GM12892 (cell line): ENCODE results near the gene GREB1L.

Experiments used
- POLR2AphosphoS5 ChIP-seq: IDR thresholded peaks from 2 replicates; pipeline ENCODE4 v1.6.1; 2011; ENCODE audit warnings: low read depth, low read length, control low read depth
- TAF1 ChIP-seq: IDR thresholded peaks from 2 replicates; pipeline ENCODE4 v1.6.1; 2011; ENCODE audit warnings: low read depth, mild to moderate bottlenecking, control low read depth, low read length, borderline replicate concordance

DNA sequence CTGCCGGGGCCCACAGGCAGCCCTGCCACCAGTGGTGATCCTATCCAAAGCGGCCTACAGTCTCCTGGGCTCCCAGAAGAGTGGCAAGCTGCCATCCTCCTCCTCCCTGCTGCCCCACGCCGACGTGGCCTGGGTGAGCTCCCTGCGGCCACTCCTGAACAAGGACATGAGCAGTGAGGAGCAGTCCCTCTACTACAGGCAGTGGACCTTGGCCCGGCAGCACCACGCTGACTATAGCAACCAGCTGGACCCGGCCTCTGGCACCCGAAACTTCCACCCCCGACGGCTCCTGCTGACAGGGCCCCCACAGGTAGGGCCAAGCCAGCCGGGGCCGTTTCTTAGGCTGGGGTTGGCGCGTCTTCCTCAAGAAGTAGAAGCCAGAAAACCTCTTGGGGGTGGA, 258.0 kb downstream of the GREB1L start:
- TF ChIP-seq POLR2AphosphoS5: no peak
- no peak for TF ChIP-seq TAF1
